WTC11 (cell line): ENCODE measurements around the gene GET4. TPM values are rescaled to one million over a fixed set of nuclear protein-coding genes. Genes with fewer than 3 reads are reported as not detected.

Source experiments
- ATAC-seq: fragments of 200-7000 bp; cut with Tn5 transposase; 2 replicates; pipeline ENCODE4 v1.10.0; 2021; ENCODE audit warnings: mild to moderate bottlenecking, moderate library complexity
- CTCF ChIA-PET: fragments of 300-600 bp; sonication (Branson Sonifier 250); formaldehyde crosslinking; loops from one replicate; lab custom pipeline; 2021; ENCODE audit warnings: antibody characterized with exemption; lab: Charles Lee
- POLR2A ChIA-PET: fragments of 350-600 bp; sonication (Branson Sonifier 250); formaldehyde crosslinking; loops from one replicate; lab custom pipeline; 2021; ENCODE audit warnings: antibody characterized with exemption; lab: Charles Lee
- DNase-seq: peaks from one replicate; pipeline ENCODE4 v3.0.0; 2021; ENCODE audit warnings: low spot score
- H3K27ac Mint-ChIP-seq: 2 replicates; pipeline ENCODE4 v1.8.0; 2021; ENCODE audit warnings: mixed read lengths
- H3K27me3 Mint-ChIP-seq: 2 replicates; pipeline ENCODE4 v1.8.0; 2021; ENCODE audit warnings: low read depth, mild to moderate bottlenecking, moderate library complexity, mixed read lengths
- H3K36me3 Mint-ChIP-seq: 2 replicates; pipeline ENCODE4 v1.8.0; 2021; ENCODE audit warnings: mixed read lengths
- H3K4me1 Mint-ChIP-seq: 2 replicates; pipeline ENCODE4 v1.8.0; 2022; ENCODE audit warnings: mixed read lengths
- H3K4me3 Mint-ChIP-seq: 2 replicates; pipeline ENCODE4 v1.8.0; 2021; ENCODE audit warnings: mild to moderate bottlenecking, moderate library complexity, mixed read lengths
- H3K9me3 Mint-ChIP-seq: 2 replicates; pipeline ENCODE4 v1.8.0; 2021; ENCODE audit warnings: mixed read lengths
- ATF1 ChIP-seq: sonication (generic); formaldehyde crosslinking; IDR thresholded peaks from 2 replicates; pipeline ENCODE4 v1.8.1; 2023; ENCODE audit warnings: mild to moderate bottlenecking, moderate library complexity, missing genetic modification reagents
- EMX1 ChIP-seq: fragments of 250-450 bp; sonication (Bioruptor Pico); IDR thresholded peaks from 2 replicates; pipeline ENCODE4 v1.8.0; 2021; ENCODE audit warnings: mild to moderate bottlenecking
- GRHL2 ChIP-seq: fragments of 250-450 bp; sonication (Bioruptor Pico); IDR thresholded peaks from 2 replicates; pipeline ENCODE4 v1.8.0; 2022; ENCODE audit warnings: mild to moderate bottlenecking, moderate library complexity; ENCODE audit not compliant: insufficient replicate concordance, severe bottlenecking
- HMGA2 ChIP-seq: fragments of 250-450 bp; sonication (Bioruptor Pico); IDR thresholded peaks from 2 replicates; pipeline ENCODE4 v1.4.0; 2021; ENCODE audit warnings: mild to moderate bottlenecking, moderate library complexity
- IRF2 ChIP-seq: sonication (generic); formaldehyde crosslinking; IDR thresholded peaks from 2 replicates; pipeline ENCODE4 v1.8.0; 2022; ENCODE audit warnings: low read depth, missing genetic modification reagents, borderline replicate concordance
- JAZF1 ChIP-seq: fragments of 250-450 bp; sonication (Bioruptor Pico); IDR thresholded peaks from 2 replicates; pipeline ENCODE4 v1.9.0; 2021; ENCODE audit warnings: moderate library complexity, mild to moderate bottlenecking, inconsistent platforms
- KAT7 ChIP-seq: sonication (generic); formaldehyde crosslinking; IDR thresholded peaks from 2 replicates; pipeline ENCODE4 v1.8.1; 2023; ENCODE audit warnings: missing genetic modification reagents, mild to moderate bottlenecking, borderline replicate concordance
- MXD4 ChIP-seq: fragments of 250-450 bp; sonication (Bioruptor Pico); IDR thresholded peaks from 2 replicates; pipeline ENCODE4 v1.8.0; 2021; ENCODE audit warnings: mild to moderate bottlenecking, moderate library complexity, borderline replicate concordance
- NFATC4 ChIP-seq: fragments of 250-450 bp; sonication (Bioruptor Pico); IDR thresholded peaks from 2 replicates; pipeline ENCODE4 v1.9.0; 2021; ENCODE audit warnings: mild to moderate bottlenecking
- NR3C1 ChIP-seq: sonication (generic); formaldehyde crosslinking; conservative IDR thresholded peaks from 2 replicates; pipeline ENCODE4 v1.8.1; 2023; ENCODE audit warnings: low read depth, mild to moderate bottlenecking, missing genetic modification reagents
- SMAD3 ChIP-seq: sonication (generic); formaldehyde crosslinking; IDR thresholded peaks from 2 replicates; pipeline ENCODE4 v1.8.0; 2022; ENCODE audit warnings: missing genetic modification reagents, mild to moderate bottlenecking, borderline replicate concordance
- TCF7 ChIP-seq: sonication (generic); formaldehyde crosslinking; IDR thresholded peaks from 2 replicates; pipeline ENCODE4 v1.8.0; 2022; ENCODE audit warnings: mild to moderate bottlenecking, low read depth, missing genetic modification reagents, moderate library complexity
- TEAD1 ChIP-seq: sonication (generic); formaldehyde crosslinking; IDR thresholded peaks from 2 replicates; pipeline ENCODE4 v1.8.0; 2022; ENCODE audit warnings: mild to moderate bottlenecking, missing genetic modification reagents
- ZBTB21 ChIP-seq: sonication (generic); formaldehyde crosslinking; IDR thresholded peaks from 2 replicates; pipeline ENCODE4 v1.8.1; 2023; ENCODE audit warnings: mild to moderate bottlenecking, missing genetic modification reagents, borderline replicate concordance
- ZNF121 ChIP-seq: sonication (generic); formaldehyde crosslinking; IDR thresholded peaks from 2 replicates; pipeline ENCODE4 v1.8.0; 2023; ENCODE audit warnings: missing genetic modification reagents
- ZNF232 ChIP-seq: sonication (generic); formaldehyde crosslinking; IDR thresholded peaks from 2 replicates; pipeline ENCODE4 v1.8.0; 2022; ENCODE audit warnings: mild to moderate bottlenecking, missing genetic modification reagents
- ZNF317 ChIP-seq: sonication (generic); formaldehyde crosslinking; IDR thresholded peaks from 2 replicates; pipeline ENCODE4 v1.8.1; 2023; ENCODE audit warnings: low read depth, mild to moderate bottlenecking, moderate library complexity, missing genetic modification reagents, borderline replicate concordance
- total RNA-seq: library from RNA; stranded (reverse); gene quantifications from 3 replicates; pipeline ENCODE4 v1.2.3, GENCODE V29; 2021
- TF ChIP-seq, protein P1 (sequence below): fragments of 250-450 bp; sonication (Bioruptor Pico); IDR thresholded peaks from 2 replicates; pipeline ENCODE4 v1.9.0; 2021; ENCODE audit warnings: moderate library complexity, mild to moderate bottlenecking, inconsistent platforms, borderline replicate concordance
- TF ChIP-seq, protein P2 (sequence below): sonication (generic); formaldehyde crosslinking; conservative IDR thresholded peaks from 2 replicates; pipeline ENCODE4 v1.8.1; 2022; ENCODE audit warnings: mild to moderate bottlenecking, missing genetic modification reagents
- TF ChIP-seq, protein P3 (sequence below): fragments of 250-450 bp; sonication (Bioruptor Pico); IDR thresholded peaks from 2 replicates; pipeline ENCODE4 v1.8.0; 2021; ENCODE audit warnings: mild to moderate bottlenecking
- TF ChIP-seq, protein P4 (sequence below): sonication (generic); formaldehyde crosslinking; IDR thresholded peaks from 2 replicates; pipeline ENCODE4 v1.8.1; 2023; ENCODE audit warnings: mild to moderate bottlenecking, moderate library complexity, missing genetic modification reagents
- TF ChIP-seq, protein P5 (sequence below): fragments of 250-450 bp; sonication (Bioruptor Pico); conservative IDR thresholded peaks from 2 replicates; pipeline ENCODE4 v1.9.0; 2021; ENCODE audit warnings: mild to moderate bottlenecking

GET4 gene
- total RNA-seq, 1 experiment from 2014 or later = 73.0 TPM

DNA sequence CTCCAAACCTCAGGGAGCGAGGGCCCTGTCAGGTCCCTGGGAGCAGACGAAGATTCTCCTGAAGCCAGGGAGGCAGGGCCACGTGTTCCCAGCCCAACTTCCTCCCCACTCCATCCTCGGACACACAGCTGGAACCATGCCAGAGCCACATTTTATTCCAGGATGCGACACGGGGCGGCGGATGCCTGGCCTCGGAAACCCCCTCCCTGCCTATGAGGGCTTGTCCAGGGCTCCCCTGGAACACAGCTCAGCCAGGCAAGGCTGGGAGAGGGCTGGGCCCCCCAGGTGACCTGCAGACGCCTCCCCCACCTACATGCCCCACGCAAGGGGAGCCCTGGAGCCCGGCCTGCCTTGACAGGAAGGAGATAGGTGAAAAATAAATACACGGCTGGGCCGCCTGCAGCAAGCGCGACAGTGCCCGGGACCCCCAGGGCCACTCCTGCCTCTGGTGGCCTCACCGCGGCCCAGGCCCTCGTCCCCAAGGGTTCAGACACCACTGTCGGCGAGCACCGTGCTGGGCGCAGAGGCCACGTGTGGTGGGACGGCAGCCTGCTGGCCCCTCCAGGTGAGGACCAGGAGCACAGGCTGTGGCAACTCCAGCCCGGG is 21.5 kb downstream of the GET4 start:
- Mint-ChIP-seq H3K27ac (no peak overlapping the region), H3K4me1 (no peaks in the 10 kb centered on the region), H3K27me3 (peaks cover 4% of the 10 kb centered on the region), H3K36me3 (peaks cover 30% of the 10 kb centered on the region), H3K4me3 (no peak overlapping the region), H3K9me3 (no peaks in the 10 kb centered on the region)
- DNase-seq (no peak), ATAC-seq (no peak)
- CTCF ChIA-PET = interaction anchor here (2.2 kb wide), 1 partner anchor 25 kb away, joined by 8 read pairs; no protein-coding TSS in a partner anchor
- TF ChIP-seq NFATC4 (CRISPR knock-in tag) (no peak), MXD4 (no peak), ATF1 (CRISPR knock-in tag) (no peak), IRF2 (CRISPR knock-in tag) (peak; percentile 48; the same call in 1 of the 2 replicates), JAZF1 (CRISPR knock-in tag) (no peak), TCF7 (CRISPR knock-in tag) (0 out of 2 replicates have a peak, but pooled peaks have one; percentile 13), SMAD3 (CRISPR knock-in tag) (no peak)
- TF ChIP-seq, protein P1, sequence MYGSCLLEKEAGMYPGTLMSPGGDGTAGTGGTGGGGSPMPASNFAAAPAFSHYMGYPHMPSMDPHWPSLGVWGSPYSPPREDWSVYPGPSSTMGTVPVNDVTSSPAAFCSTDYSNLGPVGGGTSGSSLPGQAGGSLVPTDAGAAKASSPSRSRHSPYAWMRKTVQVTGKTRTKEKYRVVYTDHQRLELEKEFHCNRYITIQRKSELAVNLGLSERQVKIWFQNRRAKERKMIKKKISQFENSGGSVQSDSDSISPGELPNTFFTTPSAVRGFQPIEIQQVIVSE (CRISPR knock-in tag) = no peak
- TF ChIP-seq, protein P2, sequence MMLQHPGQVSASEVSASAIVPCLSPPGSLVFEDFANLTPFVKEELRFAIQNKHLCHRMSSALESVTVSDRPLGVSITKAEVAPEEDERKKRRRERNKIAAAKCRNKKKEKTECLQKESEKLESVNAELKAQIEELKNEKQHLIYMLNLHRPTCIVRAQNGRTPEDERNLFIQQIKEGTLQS = no peak
- TF ChIP-seq, protein P3, sequence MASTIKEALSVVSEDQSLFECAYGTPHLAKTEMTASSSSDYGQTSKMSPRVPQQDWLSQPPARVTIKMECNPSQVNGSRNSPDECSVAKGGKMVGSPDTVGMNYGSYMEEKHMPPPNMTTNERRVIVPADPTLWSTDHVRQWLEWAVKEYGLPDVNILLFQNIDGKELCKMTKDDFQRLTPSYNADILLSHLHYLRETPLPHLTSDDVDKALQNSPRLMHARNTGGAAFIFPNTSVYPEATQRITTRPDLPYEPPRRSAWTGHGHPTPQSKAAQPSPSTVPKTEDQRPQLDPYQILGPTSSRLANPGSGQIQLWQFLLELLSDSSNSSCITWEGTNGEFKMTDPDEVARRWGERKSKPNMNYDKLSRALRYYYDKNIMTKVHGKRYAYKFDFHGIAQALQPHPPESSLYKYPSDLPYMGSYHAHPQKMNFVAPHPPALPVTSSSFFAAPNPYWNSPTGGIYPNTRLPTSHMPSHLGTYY (CRISPR knock-in tag) = no peak
- TF ChIP-seq, protein P4, sequence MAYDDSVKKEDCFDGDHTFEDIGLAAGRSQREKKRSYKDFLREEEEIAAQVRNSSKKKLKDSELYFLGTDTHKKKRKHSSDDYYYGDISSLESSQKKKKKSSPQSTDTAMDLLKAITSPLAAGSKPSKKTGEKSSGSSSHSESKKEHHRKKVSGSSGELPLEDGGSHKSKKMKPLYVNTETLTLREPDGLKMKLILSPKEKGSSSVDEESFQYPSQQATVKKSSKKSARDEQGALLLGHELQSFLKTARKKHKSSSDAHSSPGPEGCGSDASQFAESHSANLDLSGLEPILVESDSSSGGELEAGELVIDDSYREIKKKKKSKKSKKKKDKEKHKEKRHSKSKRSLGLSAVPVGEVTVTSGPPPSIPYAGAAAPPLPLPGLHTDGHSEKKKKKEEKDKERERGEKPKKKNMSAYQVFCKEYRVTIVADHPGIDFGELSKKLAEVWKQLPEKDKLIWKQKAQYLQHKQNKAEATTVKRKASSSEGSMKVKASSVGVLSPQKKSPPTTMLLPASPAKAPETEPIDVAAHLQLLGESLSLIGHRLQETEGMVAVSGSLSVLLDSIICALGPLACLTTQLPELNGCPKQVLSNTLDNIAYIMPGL (CRISPR knock-in tag) = no peak
- POLR2A ChIA-PET = no interaction called here

DNA sequence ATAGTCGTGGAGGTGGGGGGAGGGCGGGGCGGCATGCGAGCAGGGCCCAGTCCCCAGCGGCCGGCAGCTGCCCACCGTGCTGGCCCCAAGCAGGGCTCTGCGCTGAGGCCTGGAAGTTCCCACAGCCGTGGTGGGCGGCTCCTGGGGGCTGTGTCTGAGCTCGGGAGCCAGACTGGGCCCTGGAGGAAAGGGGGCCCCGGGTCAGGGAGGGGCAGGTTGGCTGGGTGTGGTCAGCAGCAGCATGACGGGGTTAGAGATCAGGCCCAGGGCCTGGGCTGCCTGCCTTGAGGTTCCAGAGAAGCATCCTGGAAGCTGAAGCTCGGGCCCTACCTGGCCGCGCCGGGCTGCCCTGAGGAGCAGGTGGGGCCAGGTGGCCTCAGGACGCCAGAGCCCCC is 22.1 kb downstream of the GET4 start:
- TF ChIP-seq IRF2 (CRISPR knock-in tag) (peak; percentile 6; the same call in 1 of the 2 replicates), ZBTB21 (no peak), TCF7 (CRISPR knock-in tag) (0 out of 2 replicates have a peak, but pooled peaks have one; percentile 12)
- Mint-ChIP-seq H3K9me3 (no peaks in the 10 kb centered on the region), H3K4me1 (no peaks in the 10 kb centered on the region), H3K27me3 (peaks cover 6% of the 10 kb centered on the region), H3K36me3 (peaks cover 26% of the 10 kb centered on the region), H3K27ac (no peak overlapping the region), H3K4me3 (no peak overlapping the region)
- DNase-seq (no peak), ATAC-seq (no peak)
- CTCF ChIA-PET = interaction anchor here (2.2 kb wide), 1 partner anchor 25 kb away, joined by 8 read pairs; no protein-coding TSS in a partner anchor
- POLR2A ChIA-PET = no interaction called here

DNA sequence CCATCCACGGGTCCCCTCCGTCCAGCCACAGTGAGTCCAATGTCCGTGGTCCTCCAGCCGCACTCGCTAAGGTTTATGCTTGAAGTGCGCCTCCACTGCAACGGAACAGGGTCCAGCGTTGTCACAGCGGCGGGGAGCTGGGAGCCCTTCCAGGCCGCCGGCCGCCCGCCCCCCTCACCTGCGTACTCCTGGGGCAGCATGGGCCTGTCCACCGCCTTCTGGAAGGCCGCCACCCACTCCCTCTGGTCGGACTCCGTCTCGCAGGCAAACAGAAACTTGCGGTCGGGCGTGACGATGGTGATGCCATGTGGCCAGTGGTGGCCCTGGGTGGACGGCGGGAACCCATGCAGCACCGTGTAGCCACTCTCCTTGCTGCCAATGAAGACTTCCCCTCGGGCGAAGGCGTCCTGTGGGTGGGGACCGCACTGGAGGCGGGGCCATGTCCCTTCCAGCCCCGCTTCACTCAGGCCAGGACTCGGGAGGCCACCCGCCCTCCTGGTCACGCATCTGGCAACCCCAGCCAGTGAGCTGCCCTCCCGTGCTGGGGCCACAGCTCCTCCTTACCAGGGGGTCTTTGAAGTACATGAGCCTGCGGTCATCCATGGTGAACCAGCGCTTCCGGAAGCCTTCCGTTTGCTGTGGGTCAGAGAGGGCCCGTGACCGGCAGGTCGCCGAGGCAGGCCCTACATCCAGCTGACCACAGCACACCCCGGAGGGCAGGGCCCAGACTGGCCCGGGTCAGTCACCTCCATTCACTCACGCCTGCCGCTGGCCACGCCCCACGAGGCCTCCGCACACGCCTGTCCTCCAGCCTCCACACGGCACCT is 22.7 kb downstream of the GET4 start:
- no peak overlapping the region for H3K27ac Mint-ChIP-seq
- CTCF ChIA-PET = interaction anchor here (0.6 to 2.2 kb wide), 2 partner anchors 26 to 916 kb away, joined by 3 to 8 read pairs; no protein-coding TSS in a partner anchor
- no peak for ATAC-seq
- TF ChIP-seq TEAD1 (no peak), EMX1 (CRISPR knock-in tag) (no peak), ZNF121 (CRISPR knock-in tag) (no peak), HMGA2 (CRISPR knock-in tag) (no peak), ZNF317 (no peak), NR3C1 (CRISPR knock-in tag) (no peak), GRHL2 (CRISPR knock-in tag) (no peak), ZNF232 (CRISPR knock-in tag) (no peak), KAT7 (CRISPR knock-in tag) (no peak), ZBTB21 (no peak), ATF1 (CRISPR knock-in tag) (no peak)
- TF ChIP-seq, protein P5, sequence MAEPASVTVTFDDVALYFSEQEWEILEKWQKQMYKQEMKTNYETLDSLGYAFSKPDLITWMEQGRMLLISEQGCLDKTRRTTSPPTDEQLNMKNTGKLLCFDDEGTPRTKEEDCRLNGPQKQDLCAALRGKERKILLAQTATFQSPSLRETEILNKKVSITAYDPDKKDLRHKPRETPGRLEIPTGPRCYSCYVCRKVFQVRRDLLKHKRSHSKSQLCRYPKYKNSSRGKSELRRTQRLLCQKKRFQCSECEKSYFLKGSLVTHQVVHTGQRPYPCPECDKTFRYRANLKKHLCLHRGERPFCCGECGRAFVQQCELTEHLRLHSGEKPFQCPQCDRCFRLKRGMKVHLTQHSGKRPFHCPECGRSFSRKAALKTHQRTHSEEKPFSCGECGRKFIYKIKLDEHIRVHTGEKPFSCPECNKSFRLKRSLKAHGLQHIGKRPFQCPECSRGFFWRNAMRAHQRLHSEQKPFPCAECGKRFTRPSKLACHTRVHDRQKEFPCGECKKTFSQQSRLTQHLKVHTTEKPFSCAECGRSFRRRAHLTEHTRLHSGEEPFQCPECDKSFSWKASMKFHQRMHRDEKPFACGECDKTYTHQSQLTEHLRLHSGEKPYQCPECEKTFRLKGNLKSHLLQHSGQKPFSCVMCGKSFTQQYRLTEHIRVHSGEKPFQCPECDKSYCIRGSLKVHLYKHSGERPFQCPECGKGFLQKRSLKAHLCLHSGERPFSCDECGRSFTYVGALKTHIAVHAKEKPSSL = no peak
- TF ChIP-seq, protein P4 (CRISPR knock-in tag) = no peak

More for the DNA sequence above, 22.7 kb downstream of the GET4 start:
- POLR2A ChIA-PET = no interaction called here
- DNase-seq = no peak
- no peak overlapping the region for H3K4me3 Mint-ChIP-seq
- no peaks in the 10 kb centered on the region for H3K4me1 Mint-ChIP-seq
- peaks cover 7% of the 10 kb centered on the region for H3K27me3 Mint-ChIP-seq
- peaks cover 20% of the 10 kb centered on the region for H3K36me3 Mint-ChIP-seq
- H3K9me3 Mint-ChIP-seq = no peaks in the 10 kb centered on the region
